NCI-H2107 (cell line): ENCODE results near the gene FBXL15.
A peak's percentile ranks its signal among the peaks of the same experiment; 100 is the strongest.

Experiments used
- DNase-seq: peaks from one replicate; lab custom pipeline; 2025; lab: John Stamatoyannopoulos, UW

FBXL15 gene

DNA sequence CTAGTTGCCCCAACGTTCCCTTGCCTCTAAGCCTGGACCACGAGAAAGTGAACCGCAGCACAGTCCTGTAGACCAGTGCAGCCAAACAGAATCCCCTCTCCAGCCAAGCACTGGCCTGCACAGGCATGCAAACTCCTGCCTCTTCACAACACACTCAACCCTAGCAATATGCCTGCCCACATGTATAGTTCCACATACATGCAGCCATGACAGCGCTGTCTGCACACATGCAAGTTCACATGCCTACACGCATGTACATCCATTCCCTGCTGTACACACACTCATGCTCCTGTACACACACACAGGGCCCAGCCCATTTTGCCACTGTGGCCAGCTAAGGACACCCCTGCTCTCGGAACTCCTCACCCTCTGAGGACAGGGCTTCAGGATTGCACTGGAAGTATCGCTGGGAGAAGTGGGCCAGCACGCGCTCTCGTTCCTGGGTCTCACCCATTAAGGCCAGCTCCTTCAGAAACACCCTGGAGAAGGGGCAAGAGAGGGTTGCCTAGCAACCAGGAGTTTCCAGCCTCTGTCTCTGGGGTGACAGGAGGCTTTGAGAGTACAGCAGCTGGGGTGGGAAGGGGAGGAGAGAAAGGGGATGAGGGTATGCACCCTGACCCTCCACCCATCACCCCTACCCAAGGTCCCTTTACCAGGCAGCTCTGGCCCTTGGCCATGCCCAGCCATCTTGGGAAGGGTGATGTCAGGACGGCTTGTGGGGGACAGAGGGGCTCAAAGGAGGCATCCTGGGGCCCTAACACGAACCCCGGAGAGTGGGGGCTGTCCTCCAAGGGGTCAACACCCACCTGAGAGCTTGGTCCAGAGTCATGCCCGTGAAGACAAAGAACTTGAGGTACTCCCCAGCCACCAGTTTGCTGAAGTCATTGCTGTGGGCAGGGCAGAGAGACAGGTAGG is 9.0 kb upstream of the FBXL15 start:
- DNase-seq, result no peak

DNA sequence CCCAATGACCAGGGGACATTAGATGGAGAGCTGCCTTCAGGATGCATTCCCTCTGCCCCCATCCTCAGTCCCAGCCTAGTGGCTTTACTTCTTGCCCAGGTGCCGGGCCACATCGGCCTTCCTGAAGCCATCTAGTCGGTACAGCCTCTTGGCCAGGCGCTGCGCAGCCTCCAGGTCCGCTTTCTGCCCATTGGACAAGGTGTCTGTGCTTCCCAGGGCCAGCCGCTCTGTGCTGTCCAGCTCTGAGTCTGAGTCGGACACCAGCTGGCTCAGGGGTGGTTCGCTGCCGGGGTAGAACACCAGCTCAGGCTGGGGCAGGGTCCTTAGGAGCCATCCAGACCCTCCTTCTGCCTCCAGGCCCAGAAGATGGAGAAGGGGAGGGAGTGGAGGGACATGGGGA is 8.3 kb upstream of the FBXL15 start:
- DNase-seq, result no peak

DNA sequence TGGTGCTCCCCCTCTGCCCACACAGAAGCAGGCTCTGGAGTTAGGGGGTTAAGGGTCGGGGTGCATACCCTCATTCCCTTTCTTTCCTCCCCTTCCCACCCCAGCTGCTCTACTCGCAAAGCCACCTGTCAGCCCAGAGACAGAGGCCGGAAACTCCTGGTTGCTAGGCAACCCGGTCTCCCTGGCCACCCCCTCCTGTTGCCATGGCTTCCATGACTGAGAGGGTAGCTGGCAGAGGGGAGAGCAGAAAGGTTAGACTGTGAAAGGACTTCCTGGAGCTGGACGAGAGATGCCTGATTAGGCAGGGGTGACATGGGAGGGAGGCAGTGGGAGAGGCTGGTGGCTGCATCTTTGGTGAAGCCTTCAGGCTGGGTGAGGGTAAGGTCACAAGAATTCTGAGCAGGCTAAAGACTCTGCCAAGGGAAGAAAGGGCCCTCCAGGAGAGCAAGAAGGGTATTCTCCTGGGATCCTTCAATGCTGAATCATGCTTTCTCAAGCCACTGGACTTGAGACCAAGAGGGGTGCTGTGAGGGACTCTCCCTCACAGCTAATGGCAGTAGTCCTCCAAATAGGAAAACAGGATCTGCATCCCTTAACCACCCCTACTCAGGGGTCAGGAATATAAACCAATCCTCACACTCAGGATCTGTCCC is 7.5 kb upstream of the FBXL15 start:
- DNase-seq, result peak; percentile 10

DNA sequence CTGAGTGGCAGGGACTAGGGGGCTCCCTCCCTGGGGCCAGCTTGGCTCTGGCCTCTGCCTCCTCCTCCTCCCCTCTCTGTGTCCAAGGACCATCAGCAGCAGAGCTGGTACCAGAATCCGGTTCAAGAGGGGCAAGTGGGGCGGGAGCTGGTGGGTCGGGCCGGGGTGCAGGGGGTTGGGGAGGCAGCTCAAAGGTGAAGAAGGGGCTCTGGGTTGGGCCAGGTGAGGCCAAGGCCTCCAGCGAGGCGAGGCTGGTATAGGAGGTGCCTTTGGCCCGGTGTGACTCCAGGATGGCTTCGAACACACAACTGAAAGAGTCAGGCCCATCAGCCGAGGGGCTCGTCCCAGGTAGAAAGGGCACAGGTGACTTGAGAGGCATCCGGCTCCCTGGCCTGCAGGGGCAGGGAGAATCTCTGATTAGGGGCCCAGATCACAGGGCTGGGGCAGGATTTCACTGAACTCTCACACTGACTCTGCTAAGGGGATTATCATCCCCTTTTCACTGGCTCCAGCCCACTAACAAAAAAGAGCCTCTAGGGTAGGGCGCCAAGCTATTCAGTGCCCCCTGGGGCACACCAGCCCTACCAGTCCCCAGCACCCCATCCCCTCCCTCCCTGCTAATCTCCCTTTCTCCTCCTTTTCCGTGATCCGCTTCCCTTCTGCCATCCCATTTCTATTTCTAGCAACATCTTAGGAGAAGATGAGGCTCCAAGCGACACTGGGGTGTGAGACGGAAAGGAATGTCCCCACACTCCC is 6.7 kb upstream of the FBXL15 start:
- DNase-seq, result no peak

DNA sequence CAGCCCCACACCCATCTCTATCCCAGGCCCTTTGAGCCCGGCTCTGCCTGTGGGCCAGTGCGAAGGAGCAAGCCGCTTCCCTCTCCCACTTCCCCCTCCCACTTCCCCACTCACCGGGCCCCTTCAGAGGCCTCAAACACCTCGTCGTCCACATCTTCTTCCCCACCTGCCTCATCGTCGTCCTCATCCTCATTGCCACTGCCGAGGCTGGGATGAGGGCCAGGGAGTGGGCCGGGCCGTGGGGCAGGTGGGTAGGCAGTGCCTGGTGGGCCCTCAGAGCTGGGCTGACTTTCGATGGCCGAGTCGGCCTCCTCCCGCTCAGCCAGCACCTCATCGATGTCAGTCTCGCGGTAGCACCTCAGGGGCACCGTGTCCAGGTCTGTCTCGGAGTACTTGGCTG is 5.9 kb upstream of the FBXL15 start:
- DNase-seq, result no peak

DNA sequence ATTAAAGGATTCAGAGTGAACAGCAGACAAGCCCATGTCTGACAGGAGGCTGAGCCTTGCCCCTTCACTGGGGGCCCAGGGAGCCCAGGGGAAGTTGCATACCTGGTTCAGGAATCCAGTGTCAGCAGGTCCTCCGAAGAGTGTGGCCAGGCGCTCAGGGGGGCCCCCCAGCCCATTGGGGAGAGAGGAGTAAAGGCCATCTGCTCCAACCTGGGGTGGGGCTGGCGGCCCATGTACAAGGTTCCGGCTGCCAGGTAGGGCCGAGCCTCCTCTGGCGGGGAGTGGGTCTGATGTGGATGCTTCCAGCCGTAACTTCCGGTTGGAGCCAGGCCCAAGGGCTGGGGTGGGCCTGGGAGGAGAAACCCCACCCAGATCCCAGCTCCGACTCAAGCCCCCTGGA is 4.4 kb upstream of the FBXL15 start:
- no peak for DNase-seq

DNA sequence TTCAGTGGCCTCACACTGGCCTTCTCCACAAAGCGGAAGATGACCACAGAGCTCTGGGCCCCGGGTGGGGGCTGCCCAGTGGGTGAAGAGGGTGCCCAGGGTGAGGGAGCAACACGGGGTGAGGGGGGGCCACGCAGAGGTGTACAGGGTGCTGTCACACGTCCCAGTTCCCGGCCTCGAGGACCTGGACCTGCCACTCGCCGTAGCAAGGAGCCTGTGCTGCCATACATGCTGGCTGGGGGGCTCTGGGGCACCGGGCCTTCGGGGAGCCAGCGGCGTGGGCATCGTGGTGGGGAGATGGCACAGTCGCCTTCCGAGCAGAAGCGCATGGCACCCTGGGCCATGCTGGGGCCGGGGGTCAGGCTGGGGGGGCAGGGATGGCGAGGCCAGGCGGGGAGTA is 3.9 kb upstream of the FBXL15 start:
- DNase-seq, result no peak

DNA sequence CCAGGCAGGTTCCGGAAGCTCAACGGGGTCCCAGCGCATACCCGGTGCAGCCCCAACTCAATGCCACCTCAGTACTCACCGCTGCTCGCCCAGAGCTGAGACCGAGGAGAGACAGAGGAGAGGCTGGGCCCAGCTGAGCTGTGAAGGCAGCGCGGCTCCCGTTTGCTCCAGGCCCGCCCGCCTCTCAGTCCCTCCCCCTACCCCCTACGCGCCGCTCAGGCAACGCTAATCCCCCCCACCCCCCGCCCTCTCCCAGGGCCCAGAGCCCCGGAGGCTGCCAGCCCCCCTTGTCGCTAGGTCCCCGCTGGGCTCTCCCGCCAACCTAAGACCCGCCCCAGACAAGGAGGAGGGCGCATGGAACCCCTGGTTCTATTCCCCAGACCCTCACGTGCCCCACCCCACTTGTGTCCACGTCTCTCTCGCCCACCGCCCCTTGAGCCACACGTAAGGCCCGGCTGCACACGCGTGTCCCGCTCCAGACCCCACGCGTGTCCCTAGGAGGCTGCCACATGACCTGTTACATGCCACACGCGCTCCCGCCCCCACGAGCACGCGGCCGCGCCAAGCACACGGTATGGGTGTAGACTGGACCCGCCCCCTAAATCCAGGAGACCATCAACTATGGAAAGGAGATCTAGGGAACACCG is 1.9 kb upstream of the FBXL15 start, which contains the start of gene PSD:
Gene PSD (minus strand): TSS at position 164 of the 647 bp plus-strand sequence. CDS start 1,747 bp downstream, outside the sequence.
- peak; percentile 38 for DNase-seq

DNA sequence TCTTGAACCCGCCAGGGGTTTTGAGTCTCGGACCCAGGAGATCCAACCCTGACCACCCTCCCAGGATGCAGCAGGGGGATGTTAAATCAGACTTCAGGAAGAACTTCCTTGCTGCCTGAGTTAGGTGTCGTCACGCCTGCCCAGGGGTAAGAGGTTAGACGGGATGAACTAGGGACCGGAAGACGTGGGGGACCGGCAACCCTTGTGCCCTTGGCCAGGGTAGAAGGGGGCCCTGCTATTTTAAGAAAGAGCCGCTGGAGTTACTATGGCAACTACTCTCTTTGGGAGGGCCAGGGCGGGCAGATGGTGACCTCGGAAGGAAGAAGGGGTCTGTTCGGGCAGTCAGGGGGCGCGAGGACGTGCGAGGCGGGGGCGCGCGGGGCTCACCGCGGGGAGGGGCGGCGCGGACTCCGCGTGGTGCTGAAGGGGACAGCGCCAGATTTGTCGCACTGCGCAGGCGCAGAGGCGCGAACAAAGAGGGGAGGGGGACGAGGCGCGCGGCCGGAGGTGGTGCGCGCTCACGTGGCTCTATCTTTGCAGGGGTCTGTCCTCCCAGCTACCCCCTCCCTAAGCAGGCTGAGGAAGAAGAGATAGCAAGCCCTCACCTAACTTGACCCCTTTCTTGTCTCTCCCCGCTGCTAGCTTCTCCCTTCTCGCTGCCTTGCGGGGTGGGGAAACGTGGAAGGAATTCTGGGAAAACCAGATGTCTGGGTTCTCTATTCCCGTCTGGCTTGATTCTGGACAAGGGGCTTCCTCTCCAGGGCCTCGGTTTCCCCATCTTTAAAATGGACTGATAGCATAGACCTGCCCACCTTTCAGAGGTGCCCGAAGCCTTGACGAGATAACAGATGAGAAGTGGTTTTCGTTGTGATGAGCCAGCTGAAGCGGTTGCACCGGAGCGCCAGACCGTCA is 1.1 kb upstream of the FBXL15 start:
- DNase-seq, result peak; percentile 48

DNA sequence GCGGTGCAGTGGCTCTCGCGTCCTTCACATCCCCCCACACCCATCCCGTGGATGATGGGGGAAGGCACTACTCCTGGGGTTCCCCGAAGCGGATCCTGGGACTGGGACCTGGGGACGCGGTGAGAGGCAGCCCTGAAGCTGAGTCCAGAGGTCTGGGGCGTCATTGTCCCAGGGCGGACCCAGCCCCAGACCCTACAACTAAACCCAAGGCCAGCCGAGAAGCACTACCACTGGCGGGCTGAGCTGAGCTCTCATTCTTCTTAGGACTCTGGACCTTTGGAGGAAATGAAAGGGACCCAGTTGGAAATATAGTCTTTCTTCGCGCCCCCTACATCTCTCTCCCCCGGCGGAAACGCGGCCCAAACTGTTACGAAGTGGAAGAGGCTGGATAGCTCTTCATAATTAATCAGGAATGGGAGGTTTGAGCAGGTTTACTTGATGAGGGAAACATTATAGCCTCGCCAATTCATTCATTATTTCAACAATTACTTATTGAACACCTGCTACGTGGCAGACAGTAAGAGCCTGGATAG is 389 bp upstream of the FBXL15 start:
- no peak for DNase-seq

DNA sequence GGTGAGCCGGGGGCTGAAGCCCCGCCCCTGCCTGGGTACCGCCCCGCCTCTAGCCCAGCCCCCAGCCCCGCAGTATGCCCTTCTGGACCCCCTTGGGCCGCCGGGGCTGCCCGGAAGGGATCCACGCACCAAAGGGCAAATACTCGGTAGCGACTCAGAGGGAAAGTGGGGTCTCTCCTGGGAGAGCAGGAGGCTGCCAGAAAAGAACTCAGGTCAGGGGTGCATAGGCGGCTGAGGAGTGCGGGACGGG is 796 bp downstream of the FBXL15 start:
- no peak for DNase-seq

DNA sequence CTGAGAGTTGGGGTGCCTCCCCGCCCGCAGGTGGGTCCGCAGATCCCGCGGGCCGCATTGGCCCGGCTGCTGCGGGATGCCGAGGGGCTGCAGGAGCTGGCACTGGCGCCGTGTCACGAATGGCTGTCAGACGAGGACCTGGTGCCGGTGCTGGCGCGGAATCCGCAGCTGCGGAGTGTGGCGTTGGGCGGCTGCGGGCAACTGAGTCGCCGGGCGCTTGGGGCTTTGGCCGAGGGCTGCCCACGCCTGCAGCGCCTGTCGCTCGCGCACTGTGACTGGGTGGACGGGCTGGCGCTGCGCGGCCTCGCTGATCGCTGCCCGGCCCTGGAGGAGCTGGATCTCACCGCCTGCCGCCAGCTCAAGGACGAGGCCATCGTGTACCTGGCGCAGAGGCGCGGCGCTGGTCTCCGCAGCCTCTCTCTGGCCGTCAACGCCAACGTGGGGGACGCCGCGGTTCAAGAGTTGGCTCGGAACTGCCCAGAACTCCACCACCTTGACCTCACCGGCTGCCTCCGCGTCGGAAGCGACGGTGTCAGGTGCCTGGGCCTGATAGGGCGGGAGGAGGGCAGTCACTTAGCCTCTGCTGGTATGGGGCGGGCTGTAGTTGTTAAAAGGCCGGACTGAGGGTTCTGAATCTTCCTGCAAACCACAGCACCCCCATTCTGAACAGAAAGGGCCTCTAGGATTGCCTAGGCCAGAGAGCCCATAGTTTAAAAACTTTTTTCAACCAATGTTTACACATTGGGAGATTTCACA is 1.3 kb downstream of the FBXL15 start:
- DNase-seq, result no peak

DNA sequence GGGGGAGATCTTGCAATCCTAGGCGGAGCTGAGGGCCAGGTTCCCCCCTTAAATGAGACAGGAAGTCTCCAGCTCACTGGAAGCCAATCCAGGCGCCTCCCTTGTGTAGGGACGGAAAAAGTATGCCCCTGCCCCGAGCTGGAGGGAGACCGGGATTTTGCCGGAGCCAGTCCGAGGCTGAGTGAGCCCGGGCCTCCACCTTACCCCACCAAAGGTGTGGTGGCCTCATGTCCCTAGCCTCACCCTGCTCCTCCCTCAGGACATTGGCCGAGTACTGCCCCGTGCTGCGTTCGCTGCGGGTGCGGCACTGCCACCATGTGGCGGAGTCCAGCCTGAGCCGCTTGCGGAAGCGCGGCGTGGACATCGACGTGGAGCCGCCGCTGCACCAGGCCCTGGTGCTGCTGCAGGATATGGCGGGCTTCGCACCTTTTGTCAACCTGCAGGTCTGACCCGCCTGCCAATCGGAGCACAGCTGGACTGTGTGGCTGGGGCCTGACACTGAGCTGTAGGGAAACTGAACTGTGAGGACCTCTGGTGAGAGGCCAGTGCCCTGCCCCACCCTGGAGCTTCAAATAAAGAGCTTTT is 2.0 kb downstream of the FBXL15 start:
- no peak for DNase-seq

DNA sequence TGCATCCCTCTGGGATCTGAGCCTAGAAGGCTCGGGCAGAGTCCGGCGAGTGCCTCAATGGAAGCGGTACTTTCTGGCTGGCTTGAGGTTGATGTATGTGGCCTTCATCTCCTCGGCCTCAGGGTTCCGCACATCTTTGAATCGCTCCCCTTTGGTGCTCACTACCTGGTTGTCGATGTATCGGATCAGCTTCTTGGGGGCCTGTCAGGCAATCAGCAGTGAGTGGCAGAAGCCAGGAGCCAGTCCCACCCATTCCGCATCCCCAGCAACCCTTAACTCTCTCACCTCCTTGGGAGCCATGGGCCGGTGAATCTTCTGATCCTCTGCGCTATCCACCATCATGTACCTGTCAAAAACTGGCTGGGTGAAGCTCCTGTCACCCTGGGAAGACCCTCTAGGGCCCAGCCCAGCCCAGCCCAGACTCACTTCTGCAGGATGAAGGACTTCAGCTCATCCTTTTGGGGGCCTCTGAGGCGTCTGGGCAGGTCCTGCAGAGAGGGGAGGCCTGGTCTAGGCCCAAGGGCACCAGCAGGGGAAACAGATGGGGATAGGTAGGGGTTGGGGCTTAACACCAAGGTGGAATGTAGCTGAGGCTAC is 2.8 kb downstream of the FBXL15 start:
- no peak for DNase-seq

DNA sequence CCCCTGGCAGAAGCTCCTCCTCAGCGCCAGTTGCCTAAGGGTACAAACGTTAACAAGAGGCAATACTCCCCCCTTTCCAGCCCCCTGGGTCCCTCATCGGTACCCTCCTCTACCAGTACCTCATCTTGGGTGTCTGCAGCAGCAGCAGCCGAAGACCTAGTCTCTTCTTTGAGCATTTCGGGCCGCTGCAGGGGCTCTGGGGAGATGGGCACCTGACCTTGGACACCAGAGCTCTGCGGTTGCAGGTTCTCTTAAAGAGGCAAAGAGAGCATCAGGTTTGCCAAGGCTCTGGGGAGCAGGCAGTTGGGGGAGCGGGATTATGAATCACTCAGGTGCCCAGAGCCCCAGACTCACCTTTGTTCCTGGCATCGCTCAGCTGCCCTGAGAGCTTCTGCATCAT is 3.5 kb downstream of the FBXL15 start:
- no peak for DNase-seq

DNA sequence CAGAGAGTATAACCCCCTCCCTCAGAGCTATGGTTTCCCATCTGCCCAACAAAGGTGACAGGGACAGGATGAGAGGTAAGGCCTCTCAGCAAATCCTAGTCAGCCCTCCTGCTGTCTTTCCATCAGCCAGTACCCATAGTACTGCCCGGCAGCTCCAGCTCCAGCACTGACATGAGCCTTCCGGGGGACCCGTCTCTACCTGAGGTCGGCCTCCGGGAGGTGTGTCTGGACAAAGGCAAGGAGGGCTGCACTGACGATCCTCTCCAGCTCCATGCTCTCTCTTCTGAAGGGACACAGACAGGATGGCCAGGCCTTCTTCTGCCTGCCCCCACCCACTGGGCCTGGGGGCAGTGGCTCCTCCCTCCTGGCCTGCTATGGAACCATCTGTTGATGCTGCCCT is 4.3 kb downstream of the FBXL15 start:
- no peak for DNase-seq

DNA sequence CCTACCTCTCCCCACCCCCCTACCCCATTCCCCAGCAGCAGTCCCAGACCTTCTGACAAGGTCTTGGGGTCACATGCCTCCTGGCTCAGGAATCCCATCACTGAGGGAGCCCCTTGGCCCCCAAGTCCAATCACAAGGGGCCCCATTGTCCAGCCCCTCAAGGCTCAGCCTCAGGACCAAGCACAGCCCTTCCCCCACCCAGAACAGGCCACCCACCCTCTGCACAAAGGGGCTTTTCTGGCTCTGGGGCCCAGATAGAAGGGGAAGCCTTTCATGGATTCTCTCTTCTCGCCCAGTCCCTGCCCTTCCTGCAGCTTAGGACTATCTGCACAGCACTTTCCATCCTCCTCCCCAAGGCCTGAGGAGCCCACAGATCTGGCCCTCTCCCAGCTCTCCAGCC is 4.8 kb downstream of the FBXL15 start:
- no peak for DNase-seq

DNA sequence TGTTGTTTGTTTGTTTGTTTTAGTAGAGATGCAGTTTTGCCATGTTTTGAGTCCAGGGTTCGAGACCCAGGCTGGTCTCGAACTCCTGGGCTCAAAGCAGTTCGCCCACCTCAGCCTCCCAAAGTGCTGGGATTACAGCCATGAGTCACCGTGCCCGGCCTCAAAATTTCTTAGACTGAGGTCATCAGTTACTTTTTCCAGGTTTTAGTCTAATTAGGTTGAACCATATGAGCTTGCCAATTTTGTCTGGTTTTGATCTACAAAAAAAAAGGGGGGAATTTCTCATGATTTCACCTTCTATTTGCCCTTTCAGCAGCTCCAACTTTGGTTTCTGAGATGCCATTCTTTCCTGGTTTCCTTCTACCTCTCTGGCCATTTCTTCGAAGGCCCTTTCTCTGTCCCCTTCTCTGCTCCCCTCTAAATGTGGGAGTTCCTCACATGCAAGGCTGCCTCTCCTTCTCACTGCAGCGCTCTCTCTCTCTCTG is 6.2 kb downstream of the FBXL15 start:
- no peak for DNase-seq

DNA sequence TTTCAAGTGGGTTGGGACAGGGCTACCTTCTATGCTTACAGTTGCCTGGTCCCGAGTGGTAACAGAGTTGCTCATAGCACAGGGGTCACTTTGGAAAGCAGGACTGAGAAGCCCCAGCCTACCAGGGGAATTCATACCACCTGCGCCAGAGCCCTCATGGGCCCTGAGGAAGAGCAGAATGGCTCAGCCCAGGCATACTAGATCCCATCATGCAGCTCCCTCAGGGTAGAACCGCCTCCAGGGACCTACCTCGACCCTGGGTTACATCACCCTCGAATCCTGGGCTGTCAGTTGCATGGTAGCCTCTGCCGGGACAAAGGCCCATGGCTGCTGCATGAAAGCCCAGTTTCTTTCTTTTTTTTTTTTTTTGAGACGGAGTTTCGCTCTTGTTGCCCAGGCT is 8.8 kb downstream of the FBXL15 start:
- no peak for DNase-seq
